PC-9 (cell line): ENCODE results near the gene HOMER3. TPM values are rescaled to one million over a fixed set of nuclear protein-coding genes. Genes with fewer than 3 reads are reported as not detected.

ENCODE experiments used
- BruUV-seq: library from RNA; stranded (reverse); fragments of 400-500 nt; replicated peaks from 2 replicates; lab custom pipeline; 2021; lab: Mats Ljungman, UMichigan
- CTCF ChIA-PET: fragments of 300-600 bp; sonication (Branson Sonifier 250); formaldehyde crosslinking; loops from one replicate; lab custom pipeline; 2022; ENCODE audit warnings: antibody characterized with exemption; lab: Charles Lee
- POLR2A ChIA-PET: fragments of 300-600 bp; sonication (Branson Sonifier 250); formaldehyde crosslinking; loops from one replicate; lab custom pipeline; 2022; ENCODE audit warnings: antibody characterized with exemption; ENCODE audit not compliant: unreplicated experiment; lab: Charles Lee
- DNase-seq, 2 experiments: peaks; one replicate each; pipeline versions ENCODE4 v3.0.0 to v3.0.0-alpha.2; 2015 to 2022; ENCODE audit warnings: mixed read lengths in 1 of 2
- H2AFZ ChIP-seq: fragments of 200-600 bp; sonication (generic); 2 replicates; pipeline ENCODE4 v1.8.1; 2017; ENCODE audit warnings: antibody characterized with exemption
- H3F3A ChIP-seq: fragments of 200-600 bp; sonication (generic); 2 replicates; pipeline ENCODE4 v1.8.1; 2017; ENCODE audit warnings: antibody characterized with exemption, mild to moderate bottlenecking, low read depth; ENCODE audit not compliant: insufficient read depth
- H3K27ac ChIP-seq: fragments of 200-600 bp; sonication (generic); 2 replicates; pipeline ENCODE4 v1.6.1; 2016; ENCODE audit warnings: mixed run types
- H3K27me3 ChIP-seq: fragments of 200-600 bp; sonication (generic); 2 replicates; pipeline ENCODE4 v1.6.1; 2016; ENCODE audit warnings: low read depth, mixed run types; ENCODE audit not compliant: insufficient read depth
- H3K36me3 ChIP-seq: fragments of 200-600 bp; sonication (generic); 2 replicates; pipeline ENCODE4 v1.6.1; 2016; ENCODE audit warnings: low read depth, mixed run types
- H3K4me1 ChIP-seq: fragments of 200-600 bp; sonication (generic); replicated peaks from 2 replicates; pipeline ENCODE4 v1.6.1; 2016; ENCODE audit warnings: mixed run types; ENCODE audit not compliant: insufficient read depth
- H3K4me2 ChIP-seq: fragments of 200-600 bp; sonication (generic); 2 replicates; pipeline ENCODE4 v1.6.1; 2017; ENCODE audit warnings: mixed run types
- H3K4me3 ChIP-seq: fragments of 200-600 bp; sonication (generic); 2 replicates; pipeline ENCODE4 v1.6.1; 2016; ENCODE audit warnings: mixed run types
- H3K79me2 ChIP-seq: fragments of 200-600 bp; sonication (generic); 2 replicates; pipeline ENCODE4 v1.6.1; 2017; ENCODE audit warnings: low read depth, mixed run types
- H3K9me2 ChIP-seq: fragments of 200-600 bp; sonication (generic); 2 replicates; pipeline ENCODE4 v1.8.1; 2017; ENCODE audit warnings: mild to moderate bottlenecking; ENCODE audit not compliant: insufficient read depth
- H3K9me3 ChIP-seq: fragments of 200-600 bp; sonication (generic); 2 replicates; pipeline ENCODE4 v1.8.1; 2016; ENCODE audit warnings: low read depth; ENCODE audit not compliant: insufficient read depth
- H4K20me1 ChIP-seq: fragments of 200-600 bp; sonication (generic); 2 replicates; pipeline ENCODE4 v1.8.1; 2017; ENCODE audit not compliant: insufficient read depth
- EZH2 ChIP-seq: fragments of 200-600 bp; sonication (generic); IDR thresholded peaks from 2 replicates; pipeline ENCODE4 v1.8.0; 2017; ENCODE audit warnings: antibody characterized with exemption, low read depth
- intact Hi-C: fragments of 100-400 bp; cut with micrococcal nuclease; formaldehyde crosslinking; loops from one replicate; pipeline ENCODE4 v1.10.0; 2022; ENCODE audit not compliant: unreplicated experiment
- total RNA-seq: library from RNA; stranded (reverse); gene quantifications from 2 replicates; pipeline ENCODE4 v1.2.3, GENCODE V29; 2021
- TF ChIP-seq, protein P1 (sequence below): fragments of 200-600 bp; sonication (generic); conservative IDR thresholded peaks from 2 replicates; pipeline ENCODE4 v1.6.1; 2017; ENCODE audit warnings: mixed run types, antibody characterized with exemption, mild to moderate bottlenecking, moderate library complexity

HOMER3 gene
- total RNA-seq, 1 experiment from 2014 or later, result 55.7 TPM

- Histone ChIP-seq H3K4me2 (no peak overlapping the region), H3F3A (peaks cover 43% of the 10 kb centered on the region), H3K27ac (no peak overlapping the region), H3K36me3 (peaks cover 14% of the 10 kb centered on the region; the same call in 1 of the 2 replicates), H2AFZ (no peak overlapping the region), H3K27me3 (no peaks in the 10 kb centered on the region), H3K79me2 (no peaks in the 10 kb centered on the region), H4K20me1 (peaks cover 20% of the 10 kb centered on the region), H3K9me3 (no peaks in the 10 kb centered on the region), H3K4me3 (no peak overlapping the region), H3K9me2 (no peaks in the 10 kb centered on the region), H3K4me1 (no peaks in the 10 kb centered on the region)
- no TSS peak for BruUV-seq
- CTCF ChIA-PET, result no interaction called here
- intact Hi-C loops, result no loop called here
- TF ChIP-seq EZH2, result no peak
- TF ChIP-seq, protein P1, sequence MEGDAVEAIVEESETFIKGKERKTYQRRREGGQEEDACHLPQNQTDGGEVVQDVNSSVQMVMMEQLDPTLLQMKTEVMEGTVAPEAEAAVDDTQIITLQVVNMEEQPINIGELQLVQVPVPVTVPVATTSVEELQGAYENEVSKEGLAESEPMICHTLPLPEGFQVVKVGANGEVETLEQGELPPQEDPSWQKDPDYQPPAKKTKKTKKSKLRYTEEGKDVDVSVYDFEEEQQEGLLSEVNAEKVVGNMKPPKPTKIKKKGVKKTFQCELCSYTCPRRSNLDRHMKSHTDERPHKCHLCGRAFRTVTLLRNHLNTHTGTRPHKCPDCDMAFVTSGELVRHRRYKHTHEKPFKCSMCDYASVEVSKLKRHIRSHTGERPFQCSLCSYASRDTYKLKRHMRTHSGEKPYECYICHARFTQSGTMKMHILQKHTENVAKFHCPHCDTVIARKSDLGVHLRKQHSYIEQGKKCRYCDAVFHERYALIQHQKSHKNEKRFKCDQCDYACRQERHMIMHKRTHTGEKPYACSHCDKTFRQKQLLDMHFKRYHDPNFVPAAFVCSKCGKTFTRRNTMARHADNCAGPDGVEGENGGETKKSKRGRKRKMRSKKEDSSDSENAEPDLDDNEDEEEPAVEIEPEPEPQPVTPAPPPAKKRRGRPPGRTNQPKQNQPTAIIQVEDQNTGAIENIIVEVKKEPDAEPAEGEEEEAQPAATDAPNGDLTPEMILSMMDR, result no peak
- DNase-seq, result peak in 1 of 2 experiments; percentile 14
- POLR2A ChIA-PET, result no interaction called here
Measured at GRCh38 chr19:18932216-18932841, 8.7 kb downstream of the HOMER3 start.

DNA sequence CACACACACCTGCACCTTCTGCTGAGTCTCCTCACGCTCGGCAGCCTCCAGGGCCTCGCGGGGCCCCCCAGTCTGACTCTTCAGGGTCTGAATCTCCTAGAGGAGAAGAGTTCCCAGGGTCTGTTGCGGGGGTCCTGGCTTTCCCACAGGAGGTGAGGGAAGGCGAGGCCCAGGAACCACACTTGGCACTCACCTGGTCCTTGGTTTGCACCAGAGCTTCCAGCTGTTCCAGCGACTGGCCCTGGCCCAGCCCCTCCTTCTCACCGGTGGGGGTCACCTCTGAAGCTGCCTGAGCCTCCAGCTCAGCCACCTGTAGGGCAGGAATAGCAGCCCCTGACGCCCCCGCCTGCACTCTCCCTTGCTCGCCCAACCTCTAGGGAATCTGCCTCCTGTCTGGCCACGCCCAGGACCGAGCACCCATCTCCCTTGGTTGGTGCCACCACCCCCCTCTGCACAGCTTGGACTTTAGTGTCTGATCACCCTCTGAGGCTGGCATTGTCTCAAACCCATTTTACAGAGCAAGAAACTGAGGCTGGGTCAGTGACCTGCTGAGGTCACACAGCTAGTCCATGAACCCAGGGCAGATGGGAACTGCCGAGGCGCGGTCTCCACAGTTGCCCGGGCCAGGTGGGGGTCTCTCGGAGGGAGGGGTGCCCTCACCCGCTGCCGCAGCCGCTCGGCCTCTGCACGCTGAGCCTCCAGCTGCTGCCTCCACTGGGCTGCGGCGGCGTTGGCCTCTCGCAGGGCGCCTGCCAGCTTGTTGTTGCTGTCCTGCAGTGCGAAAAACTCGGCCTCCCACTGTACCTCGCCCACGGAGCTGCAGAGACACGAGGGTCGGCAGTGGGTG lies 9.5 kb downstream of the HOMER3 start:
- Histone ChIP-seq H3K4me3 (no peak overlapping the region), H2AFZ (no peak overlapping the region), H3K9me3 (no peaks in the 10 kb centered on the region), H3K4me2 (no peak overlapping the region), H4K20me1 (peaks cover 23% of the 10 kb centered on the region), H3K79me2 (no peaks in the 10 kb centered on the region), H3K36me3 (peaks cover 18% of the 10 kb centered on the region; the same call in 1 of the 2 replicates), H3F3A (peaks cover 51% of the 10 kb centered on the region), H3K4me1 (no peaks in the 10 kb centered on the region), H3K27me3 (no peaks in the 10 kb centered on the region), H3K9me2 (no peaks in the 10 kb centered on the region), H3K27ac (no peak overlapping the region)
- no peak for TF ChIP-seq EZH2
- TF ChIP-seq, protein P1, result no peak
- CTCF ChIA-PET, result no interaction called here
- no peak for DNase-seq
- BruUV-seq, result no TSS peak
- intact Hi-C loops, result no loop called here
- POLR2A ChIA-PET, result no interaction called here

GRCh38 chr19:18929311-18929710 lies 11.7 kb downstream of the HOMER3 start:
- TF ChIP-seq, protein P1, result no peak
- no peak for TF ChIP-seq EZH2
- Histone ChIP-seq H3K4me3 (no peak overlapping the region), H3K4me1 (no peaks in the 10 kb centered on the region), H4K20me1 (peaks cover 23% of the 10 kb centered on the region), H3K79me2 (no peaks in the 10 kb centered on the region), H3K9me3 (no peaks in the 10 kb centered on the region), H3F3A (peaks cover 49% of the 10 kb centered on the region), H3K27ac (no peak overlapping the region), H3K36me3 (peaks cover 26% of the 10 kb centered on the region), H3K4me2 (no peak overlapping the region), H2AFZ (no peak overlapping the region), H3K27me3 (no peaks in the 10 kb centered on the region), H3K9me2 (no peaks in the 10 kb centered on the region)
- no peak for DNase-seq
- ChIA-PET CTCF (no interaction called here), POLR2A (interaction anchor here (0.6 to 0.7 kb wide), 2 partner anchors 54 to 690 kb away, joined by 3 to 4 read pairs; no protein-coding TSS in a partner anchor)
- intact Hi-C loops, result no loop called here
- no TSS peak for BruUV-seq
